ENCODE data around the gene MCCD1.

The MCCD1 gene

DNA sequence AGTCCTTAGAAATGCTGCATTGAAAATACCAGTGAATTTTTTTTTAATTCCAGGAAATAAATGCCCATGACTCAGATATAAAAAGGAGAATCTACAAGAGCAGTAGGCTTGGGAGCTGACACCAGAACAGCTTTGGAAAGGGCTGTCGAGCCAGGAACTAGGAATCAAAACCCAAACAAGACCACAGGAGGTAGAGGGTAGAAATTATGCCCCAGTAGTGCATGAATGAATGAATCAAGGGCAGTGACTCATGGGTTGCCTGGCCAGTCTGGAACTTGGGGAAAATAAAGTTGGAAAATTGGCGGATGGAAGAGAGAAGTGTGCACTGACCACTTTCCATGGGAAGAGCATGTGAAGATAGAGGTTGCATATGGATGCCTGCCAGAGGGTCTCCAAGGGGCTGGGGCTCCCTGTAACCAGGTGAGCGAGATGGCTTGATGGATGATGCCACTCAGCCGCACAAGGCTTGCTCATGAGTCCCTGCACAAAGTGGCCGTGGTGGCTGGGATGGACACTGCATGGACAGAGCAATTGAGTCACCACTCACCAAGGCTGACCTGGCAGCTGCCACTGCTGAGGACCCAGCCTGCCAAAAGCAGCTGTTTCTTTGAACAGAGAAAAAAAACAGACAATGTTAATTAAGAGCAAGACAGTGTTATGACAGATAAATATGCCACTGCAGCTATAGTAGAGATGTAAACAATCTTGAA lies 15.2 kb upstream of the MCCD1 start:
- no peak for DNase-seq

DNA sequence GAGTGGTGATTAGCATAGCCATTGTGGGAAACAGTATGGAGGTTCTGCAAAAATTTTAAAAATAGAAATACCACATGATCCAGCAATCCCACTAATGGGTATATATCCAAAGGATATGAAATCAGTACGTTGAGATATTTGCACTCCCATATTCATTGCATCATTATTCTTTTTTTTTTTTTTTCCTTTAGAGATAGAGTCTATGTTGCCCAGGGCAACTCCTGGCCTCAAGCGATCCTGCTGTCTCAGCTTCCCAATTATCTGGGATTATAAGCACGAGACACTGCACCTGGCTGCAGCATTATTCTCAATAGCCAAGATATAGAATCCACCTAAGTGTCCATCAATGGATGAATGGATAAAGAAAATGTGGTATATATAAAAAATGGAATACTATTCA lies 6.9 kb upstream of the MCCD1 start:
- no peak for DNase-seq

DNA sequence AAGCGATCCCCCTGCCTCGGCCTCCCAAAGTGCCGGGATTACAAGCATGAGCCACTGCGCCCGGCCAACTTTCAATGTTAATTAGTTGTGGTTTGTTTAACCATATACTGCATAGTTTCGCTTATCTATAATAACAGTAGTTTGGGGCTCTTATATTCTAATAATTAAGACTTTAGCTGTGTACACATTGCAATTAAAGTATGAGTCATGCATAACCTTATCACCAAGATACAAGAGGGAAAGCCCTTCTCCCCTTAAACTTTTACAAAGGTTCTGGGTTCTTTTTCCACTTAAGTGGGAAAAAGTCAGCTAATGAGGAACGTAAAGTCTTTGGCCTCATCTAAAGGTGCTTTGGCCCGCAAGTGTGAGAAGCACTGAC lies 3.2 kb upstream of the MCCD1 start:
- no peak for DNase-seq

DNA sequence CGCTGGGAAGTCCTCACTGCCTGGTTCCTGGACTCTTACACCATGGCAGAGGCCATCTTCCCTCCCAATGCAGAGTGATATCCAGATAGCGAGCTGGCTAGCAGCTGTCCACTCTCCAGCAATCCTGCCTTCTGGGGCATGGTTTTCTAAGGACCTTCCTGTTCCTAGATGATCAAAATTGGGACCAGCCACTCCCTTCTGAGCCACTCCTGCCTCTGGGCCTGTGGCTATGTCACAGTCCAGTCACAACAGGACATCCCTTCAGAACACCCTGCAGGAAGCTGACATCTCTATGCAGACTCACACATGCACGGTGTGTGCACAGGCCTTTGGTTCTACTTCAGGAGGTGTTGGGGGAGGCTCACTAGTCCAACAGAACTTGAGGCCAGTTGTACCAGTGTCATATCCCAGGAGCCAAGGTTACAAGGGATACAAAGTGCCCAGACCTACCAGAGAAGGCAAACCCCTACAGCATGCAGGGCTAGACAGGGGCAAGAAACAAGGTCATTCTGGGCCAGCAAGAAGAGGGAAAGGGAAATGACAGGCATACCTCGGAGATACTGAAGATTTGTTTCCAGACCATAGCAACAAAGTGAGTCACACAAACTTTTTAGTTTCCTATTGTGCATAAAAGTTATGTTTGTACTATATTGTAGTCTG lies 2.7 kb upstream of the MCCD1 start:
- peak; percentile 37 for DNase-seq

DNA sequence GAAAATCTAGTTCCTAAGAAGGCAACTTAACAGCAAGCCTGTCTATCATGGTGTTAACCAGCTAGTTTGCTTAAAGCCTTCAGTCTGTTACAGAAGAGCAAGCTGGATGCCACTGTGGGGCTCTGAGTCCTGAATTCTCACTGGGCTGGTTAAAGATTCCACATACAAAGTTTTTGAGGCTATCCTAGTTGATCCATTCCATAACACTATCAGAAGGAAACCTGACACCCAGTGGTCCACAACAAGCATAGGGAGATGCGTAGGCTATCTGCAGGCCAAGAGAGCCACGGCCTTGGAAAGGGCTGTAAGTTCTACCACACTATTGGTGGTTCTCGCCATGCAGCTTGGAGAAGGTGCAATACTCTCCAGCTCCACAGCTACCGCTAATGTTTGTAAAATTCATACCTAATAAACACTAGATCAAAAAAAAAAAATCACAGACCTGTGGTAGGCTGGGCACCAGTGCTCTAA lies 420 bp upstream of the MCCD1 start:
- DNase-seq = no peak

DNA sequence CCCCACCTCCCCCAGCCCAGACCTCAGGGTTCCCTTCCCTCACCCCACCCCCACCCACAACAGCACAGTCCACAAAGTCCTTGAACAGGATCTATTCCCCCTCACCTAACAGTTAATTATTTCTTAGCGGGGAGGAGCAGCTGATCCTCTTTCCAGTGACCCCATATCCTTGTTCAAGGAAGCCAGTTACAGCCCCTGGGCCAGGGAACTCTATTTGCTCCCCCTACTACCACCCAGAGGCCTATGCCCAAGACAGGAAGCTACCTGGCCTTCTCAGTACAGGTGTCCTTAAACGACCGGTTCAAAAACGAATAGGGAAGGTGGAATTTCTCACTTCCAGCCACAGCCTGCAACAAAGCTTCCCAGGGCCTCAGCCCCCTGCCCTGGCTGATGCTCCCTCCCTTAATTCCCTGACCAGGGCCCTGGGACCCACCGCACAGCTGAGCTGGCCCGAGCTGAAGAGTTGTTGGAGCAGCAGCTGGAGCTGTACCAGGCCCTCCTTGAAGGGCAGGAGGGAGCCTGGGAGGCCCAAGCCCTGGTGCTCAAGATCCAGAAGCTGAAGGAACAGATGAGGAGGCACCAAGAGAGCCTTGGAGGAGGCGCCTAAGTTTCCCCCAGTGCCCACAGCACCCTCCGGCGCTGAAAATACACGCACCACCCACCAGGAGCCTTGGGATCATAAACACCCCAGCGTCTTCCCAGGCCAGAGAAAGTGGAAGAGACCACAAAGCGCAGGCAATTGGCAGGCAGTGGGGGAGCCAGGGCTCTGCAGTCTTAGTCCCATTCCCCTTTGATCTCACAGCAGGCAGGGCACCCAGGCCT lies 778 bp downstream of the MCCD1 start:
- DNase-seq = no peak

DNA sequence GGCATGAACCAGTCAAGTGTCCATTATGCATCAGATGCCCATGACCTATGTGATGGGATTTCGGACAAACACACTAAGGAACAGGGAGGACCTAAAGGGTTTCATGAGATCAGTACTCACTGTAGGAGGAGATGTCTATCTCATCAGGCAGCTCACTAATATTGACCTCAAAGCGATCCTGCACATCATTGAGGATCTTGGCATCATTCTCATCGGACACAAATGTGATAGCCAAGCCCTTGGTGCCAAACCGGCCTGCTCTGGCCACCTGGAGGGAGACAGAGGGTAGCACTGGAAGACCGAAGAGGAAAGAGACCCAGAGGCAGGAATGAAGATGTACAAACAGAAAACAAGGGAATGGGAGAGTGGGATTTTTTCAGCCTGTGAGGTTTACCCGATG lies 1.9 kb downstream of the MCCD1 start:
- DNase-seq = no peak

DNA sequence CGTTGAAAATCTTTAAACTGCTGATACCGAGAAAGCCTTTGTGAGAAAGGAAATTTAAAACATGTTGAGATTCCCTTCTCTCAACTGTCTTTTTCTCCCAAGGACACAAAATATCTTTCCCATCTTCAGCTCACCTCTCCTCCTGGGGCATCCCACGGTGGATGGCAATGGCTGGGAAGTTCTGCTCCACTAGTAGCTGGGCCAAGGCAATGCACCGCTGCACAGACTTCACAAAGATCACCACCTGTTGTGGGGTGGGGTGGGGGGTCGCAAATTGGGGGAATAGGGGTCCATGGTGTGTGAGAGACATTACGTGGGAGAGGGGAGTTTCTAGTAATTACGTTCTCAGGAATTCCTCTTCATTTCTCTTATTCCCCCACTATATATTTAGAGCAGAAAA lies 2.4 kb downstream of the MCCD1 start:
- no peak for DNase-seq

DNA sequence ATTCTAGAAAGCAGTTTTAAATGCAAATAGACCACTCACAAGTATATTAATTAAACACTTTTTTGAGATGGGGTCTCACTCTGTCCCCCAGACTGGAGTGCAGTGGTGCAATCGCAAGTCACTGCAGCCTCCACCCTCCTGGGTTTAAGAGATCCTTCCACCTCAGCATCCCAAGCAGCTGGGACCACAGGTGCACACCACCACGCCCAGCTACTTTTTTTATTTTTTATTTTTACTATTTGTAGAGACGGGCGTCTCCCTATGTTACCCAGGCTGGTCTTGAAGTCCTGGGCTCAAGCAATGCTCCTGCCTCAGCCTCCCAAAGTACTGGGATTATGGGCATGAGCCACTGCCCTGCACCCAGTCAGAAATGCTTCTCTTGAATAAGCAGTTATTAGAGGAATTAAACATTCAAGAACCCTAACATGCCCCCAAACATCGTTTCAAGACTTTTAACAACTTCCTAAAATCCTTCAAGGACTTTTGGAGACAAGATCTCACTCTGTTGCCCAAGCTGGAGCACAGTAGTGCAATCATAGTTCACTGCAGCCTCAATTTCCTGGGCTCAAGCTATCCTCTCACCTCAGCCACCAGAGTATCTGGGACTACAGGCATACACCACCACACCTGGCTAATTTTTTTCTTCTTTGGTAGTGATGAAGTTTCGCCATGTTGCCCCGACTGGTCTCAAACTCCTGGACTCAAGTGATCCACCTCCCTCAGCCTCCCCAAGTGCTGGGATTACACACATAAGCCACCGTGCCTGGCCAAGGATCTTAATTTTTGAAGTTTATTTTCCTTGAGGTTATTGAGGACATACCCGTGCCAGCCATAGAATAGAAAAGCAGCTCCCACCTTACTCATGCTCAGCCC lies 3.2 kb downstream of the MCCD1 start:
- DNase-seq = no peak

DNA sequence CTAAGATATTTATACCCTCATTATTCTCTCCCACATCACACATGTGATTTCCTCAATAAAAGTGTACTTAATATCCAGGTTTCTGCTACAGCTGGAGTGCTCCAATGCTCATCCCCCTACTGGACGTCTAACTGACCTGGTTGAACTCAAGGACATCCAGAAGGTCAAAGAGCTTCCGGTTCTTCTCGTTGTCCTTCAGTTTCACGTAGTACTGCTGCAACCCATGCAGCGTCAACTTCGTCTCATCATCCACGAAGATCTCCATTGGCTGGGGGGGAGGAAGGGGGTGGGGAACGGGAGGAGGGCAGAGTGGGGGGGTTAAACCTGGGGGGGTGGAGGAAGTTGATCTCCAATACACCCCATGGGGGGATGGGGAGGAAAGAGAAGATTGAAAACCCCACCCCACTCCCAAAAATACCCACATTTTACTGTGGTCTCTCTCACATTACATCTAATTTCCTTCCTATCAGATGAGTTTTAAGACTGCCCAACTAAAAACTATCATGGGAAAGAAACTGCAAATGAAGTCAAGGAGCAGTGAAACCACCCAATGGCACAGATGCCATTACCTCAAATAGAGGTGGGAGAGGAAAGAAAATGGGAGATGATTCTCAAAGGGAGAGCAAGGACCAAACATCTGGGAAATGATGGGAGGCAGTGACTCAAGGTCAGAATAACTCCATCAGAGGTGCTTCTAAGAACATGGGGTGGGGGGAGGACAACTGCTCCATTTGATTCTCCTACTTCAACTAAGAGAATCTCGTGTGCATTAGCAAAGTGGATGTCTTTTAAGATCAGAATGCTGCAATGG lies 4.1 kb downstream of the MCCD1 start:
- no peak for DNase-seq

DNA sequence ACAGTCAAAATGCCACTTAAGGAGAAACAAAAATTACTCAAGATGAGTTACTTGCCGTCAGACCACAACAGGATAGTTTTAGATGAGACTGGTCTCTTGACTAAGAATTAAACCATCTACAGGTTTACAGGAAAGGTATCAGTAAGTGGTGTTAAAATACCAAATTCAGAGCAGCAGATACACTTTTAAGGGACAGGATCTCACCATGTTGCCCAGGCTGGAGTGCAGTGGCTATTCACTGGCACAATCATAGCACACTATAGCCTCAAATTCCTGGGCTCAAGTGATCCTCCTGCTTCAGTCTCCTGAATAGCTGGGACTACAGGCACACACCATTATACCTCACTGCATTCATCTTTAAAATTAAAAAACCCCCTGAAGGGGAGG lies 4.7 kb downstream of the MCCD1 start:
- no peak for DNase-seq

DNA sequence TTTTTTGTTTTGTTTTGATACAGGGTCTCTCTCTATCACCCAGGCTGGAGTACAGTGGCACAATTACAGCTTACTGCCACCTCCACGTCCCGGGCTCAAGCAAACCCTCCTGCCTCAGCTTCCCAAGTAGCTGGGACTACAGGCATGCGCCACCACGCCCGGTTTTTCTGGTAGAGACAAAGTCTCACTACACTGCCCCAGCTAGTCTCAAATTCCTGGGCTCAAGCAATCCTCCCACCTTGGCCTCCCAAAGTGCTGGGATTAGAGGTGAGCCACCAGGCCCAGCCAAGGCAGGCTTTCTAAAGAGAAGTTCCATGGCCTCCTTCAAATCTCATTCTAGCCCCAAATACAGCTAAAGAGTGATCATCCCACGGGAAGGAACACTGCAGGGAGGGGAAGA lies 5.2 kb downstream of the MCCD1 start:
- DNase-seq = no peak

DNA sequence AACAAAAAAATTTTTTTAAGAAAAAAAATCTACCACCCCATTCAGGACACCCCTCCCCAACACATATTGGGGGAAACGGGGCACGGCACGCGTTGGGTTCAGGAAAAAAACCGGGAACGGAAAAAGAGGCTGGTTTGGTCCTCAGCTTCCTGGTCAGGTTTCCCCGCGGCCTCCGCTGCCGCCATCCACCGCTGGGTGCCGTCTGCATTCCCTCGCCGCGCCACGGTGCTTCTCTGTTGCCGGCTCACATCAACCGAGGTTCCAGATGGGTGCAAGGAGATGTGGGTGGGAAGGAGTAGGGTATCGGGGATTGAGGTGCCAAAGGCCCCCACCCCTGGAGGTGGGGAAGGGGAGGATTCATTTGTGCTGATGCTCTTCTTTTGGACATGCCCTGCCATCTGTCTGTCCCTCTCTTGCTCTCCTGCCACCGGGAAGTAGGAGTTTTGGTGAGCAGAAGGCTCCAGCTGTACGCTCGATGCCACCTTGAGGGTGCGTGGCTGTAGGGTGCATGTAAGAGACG lies 5.8 kb downstream of the MCCD1 start:
- no peak for DNase-seq

DNA sequence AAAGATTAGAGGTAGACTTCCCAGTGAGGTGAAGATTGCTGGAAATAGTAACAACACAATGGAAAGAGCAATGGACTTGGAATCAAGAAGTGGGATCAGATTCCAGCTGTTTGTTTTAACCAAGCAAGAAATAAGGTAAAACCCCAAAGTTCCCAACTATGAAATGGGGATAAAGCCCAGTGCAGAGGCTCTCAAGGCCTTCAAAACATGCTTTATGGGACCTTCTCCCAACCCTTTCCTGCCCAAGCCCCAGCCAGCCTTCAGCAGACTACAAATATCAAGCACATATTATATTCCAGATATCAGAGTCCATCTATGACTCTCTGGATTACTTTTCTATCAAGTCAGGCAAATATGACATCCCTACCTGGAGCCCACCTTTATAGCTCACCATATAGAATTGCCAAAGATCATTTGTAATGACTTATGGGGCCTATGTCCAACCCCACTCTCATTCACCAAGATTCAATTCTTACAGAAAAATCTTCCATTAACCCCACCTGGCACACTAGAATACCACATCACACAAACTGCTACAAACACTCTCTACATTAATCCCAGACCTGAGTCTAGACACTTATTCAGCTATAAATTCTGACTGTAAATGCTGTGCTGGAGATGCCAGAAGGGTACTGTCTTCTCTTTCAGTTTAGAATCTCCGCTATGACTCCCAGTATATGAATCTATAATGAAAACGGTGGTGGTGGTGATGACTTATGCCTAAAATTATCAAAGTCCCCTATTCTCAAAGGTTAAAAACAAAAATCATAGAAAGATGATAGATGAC lies 7.0 kb downstream of the MCCD1 start:
- no peak for DNase-seq

DNA sequence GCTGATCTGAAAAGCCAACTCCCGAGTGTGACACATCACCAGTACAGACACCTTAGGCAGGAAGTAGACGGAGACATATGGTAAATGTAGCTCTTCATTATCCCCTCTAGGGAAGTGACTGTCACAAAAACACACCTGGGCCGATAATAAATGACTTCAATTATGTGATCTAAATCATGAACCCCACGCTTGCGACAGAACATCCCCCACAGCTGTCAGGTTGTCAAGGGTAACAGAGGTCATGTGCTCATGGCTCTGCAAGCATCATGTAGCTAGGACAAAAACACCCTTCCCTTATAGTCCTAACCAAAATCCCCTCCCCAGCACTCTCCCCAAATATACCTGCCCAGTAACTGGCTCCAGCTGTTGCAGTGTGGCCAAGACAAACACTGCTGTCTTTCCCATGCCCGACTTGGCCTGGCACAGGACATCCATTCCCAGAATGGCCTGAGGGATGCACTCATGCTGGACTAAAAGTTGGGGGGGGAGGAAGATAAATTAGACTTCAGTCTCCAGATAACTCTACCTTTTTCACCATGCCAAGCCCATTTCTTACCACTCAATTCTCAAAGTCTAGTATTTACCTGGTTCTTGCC lies 10.1 kb downstream of the MCCD1 start:
- DNase-seq = no peak

DNA sequence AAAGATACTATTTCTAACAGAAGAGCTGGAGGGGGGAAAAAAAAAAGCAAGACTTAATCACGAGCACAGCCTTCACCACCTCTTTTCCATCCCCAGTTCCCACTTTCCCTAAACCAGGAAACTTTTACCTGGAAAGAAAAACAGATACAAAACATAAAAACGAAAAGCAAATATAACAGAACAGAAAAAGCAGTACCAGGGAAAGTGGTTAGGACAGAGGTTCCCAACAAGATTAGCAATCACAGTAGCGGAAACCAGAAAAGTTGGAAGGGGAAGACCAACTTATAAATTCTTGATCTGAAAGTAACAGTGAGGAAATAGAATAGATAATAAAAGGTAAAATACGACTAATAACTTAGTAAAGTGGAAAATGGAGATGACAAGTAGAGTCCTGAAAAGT lies 11.9 kb downstream of the MCCD1 start:
- DNase-seq = no peak

DNA sequence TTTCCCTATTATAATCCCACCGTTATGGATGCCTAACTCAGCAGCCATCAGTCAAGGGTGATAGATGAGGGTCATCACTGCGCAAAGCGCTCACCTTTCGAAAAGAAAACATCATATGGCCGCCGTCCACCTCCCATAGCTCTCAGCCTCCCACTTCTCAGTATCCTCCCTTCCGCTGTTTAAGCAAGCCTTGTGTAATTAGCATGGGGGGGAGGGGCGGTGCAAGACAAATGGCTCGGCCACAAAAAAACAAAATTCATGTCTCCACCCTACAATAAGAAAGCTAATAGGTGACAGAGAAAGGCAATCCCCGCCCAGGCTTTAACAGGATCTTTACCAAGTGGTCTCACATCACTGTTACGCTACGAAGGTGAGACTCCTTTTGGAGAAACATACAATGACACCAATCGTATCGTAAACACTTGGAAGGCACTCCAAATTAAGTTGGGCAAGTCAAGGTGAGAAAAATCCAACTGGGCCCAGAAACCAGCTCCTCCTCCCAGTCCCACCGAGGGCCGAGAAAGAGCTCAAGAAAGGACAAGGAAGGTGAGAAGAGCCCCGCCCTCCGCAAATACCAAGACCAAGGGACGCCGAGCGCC lies 12.4 kb downstream of the MCCD1 start:
- DNase-seq = no peak

DNA sequence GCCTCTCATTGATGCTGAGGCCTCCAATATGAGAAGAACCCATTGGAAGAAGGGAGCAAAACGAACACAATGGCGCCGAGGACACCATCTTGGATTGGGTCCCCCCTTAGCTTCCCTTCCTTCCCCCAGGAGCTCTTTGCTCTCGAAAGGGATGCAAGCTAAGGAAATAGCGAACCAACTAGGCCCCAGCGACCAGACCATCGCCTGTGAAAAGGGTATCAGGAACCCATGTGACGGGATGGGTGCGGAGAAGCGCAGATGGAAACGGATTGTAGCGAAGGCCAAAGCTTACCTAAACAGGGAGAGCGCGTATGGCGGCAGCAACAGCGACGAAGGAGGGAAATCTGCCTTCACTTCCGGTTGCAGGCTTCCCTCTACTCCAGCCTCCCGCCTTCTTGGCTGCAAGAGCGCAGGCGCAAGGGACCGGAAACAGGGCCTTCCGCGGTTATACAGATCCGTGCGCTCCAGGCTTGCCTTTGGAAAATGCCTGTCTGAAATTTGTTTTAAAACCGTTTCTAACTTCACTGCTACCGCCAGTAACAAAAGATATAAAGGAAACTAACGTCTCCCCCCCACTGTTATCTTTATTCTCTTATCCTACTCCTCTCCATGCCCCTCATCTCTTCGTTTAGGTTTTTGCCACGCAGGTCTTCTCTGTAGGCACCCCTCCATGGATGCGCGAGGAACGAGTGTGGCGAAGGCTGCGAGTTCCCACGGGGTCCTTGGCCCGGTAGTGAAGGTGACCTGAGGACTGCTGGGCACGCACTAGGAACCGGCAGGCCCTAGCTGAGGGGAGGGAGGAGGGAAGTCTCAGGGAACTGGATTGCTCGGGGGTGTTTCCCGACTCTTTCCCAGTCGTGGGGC lies 13.1 kb downstream of the MCCD1 start, which contains the start of gene DDX39B:
TSS of gene DDX39B (minus strand) at position 346 of the 864 bp plus-strand sequence. CDS start 1,471 bp downstream, outside the sequence.
- DNase-seq = peak; percentile 97

DNA sequence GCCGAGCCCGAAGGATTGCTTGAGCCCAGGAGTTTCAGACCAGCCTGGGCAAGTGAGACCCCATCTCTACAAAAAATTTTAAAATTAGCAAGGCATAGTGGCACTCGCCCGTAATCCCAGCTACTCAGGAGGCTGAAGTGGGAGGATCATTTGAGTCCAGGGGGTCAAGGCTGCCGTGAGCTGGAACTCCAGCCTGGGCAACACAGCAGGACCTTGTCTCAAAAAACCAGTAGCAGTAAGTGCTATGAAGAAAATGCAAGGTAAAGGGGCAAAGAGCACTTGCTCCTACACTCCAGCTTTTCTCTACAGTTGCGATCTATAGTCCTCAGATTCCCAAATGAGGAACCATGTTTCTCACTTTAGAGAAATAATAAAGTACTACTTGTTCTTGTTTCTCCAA lies 14.9 kb downstream of the MCCD1 start:
- no peak for DNase-seq
